M059J (cell line): ENCODE results near the gene KCNQ1. TPM values are rescaled to one million over a fixed set of nuclear protein-coding genes. Genes with fewer than 3 reads are reported as not detected.
"Not testable (repeated sequence)": the region's sequence is repeated elsewhere in the genome, so short reads cannot be mapped to it uniquely, and the experiment has no call there.

ENCODE experiments used
- DNase-seq: peaks from one replicate; pipeline ENCODE4 v3.0.0-alpha.2; 2012; ENCODE audit warnings: low read depth
- total RNA-seq: library from RNA; depleted of rRNA; stranded (reverse); fragments of >200 nt; shearing (Covaris generic); gene quantifications from 2 replicates; pipeline ENCODE4 v1.2.3, GENCODE V29; 2014

The KCNQ1 gene
- total RNA-seq, 1 experiment from 2014 or later = not detected

- DNase-seq = no peak
These were observed 27.8 kb downstream of the KCNQ1 start for GRCh38 chr11:2472428-2473186.

GRCh38 chr11:2473361-2474058 is 28.7 kb downstream of the KCNQ1 start:
- no peak for DNase-seq

GRCh38 chr11:2474059-2474901 is 29.5 kb downstream of the KCNQ1 start:
- DNase-seq = no peak

- DNase-seq = no peak
These were observed 30.5 kb downstream of the KCNQ1 start for GRCh38 chr11:2475136-2475918.

- DNase-seq = no peak
These were observed 32.4 kb downstream of the KCNQ1 start for GRCh38 chr11:2477254-2477653.

GRCh38 chr11:2477936-2478335 is 33.1 kb downstream of the KCNQ1 start:
- no peak for DNase-seq

- DNase-seq = not testable (repeated sequence)
These were observed 35.5 kb downstream of the KCNQ1 start for GRCh38 chr11:2480067-2480873.

- DNase-seq = no peak
These were observed 36.0 kb downstream of the KCNQ1 start for GRCh38 chr11:2480874-2481220.

GRCh38 chr11:2481253-2481652 is 36.4 kb downstream of the KCNQ1 start:
- no peak for DNase-seq

GRCh38 chr11:2482204-2482603 is 37.4 kb downstream of the KCNQ1 start:
- no peak for DNase-seq

GRCh38 chr11:2482745-2483144 is 37.9 kb downstream of the KCNQ1 start:
- DNase-seq = no peak

- no peak for DNase-seq
These were observed 38.6 kb downstream of the KCNQ1 start for GRCh38 chr11:2483426-2483825.

GRCh38 chr11:2484576-2485125 is 39.8 kb downstream of the KCNQ1 start:
- no peak for DNase-seq

GRCh38 chr11:2488004-2488403 is 43.2 kb downstream of the KCNQ1 start:
- DNase-seq = no peak

- DNase-seq = no peak
These were observed 44.3 kb downstream of the KCNQ1 start for GRCh38 chr11:2489083-2489482.

- not testable (repeated sequence) for DNase-seq
These were observed 53.1 kb downstream of the KCNQ1 start for GRCh38 chr11:2497951-2498350.

GRCh38 chr11:2498750-2499149 is 53.9 kb downstream of the KCNQ1 start:
- no peak for DNase-seq

- no peak for DNase-seq
These were observed 62.5 kb downstream of the KCNQ1 start for GRCh38 chr11:2507212-2507901.

- DNase-seq = no peak
These were observed 63.3 kb downstream of the KCNQ1 start for GRCh38 chr11:2507945-2508749.
